Stimulated activated effector memory CD8-positive, alpha-beta T cell treated with anti-CD3 and anti-CD28 coated beads, Interleukin-12 subunit alpha, Interleukin-12 subunit beta, amount 100 ng/mL, for 72 hours (primary cell): ENCODE data around the gene KLHL36.
"Not testable (repeated sequence)": the region's sequence is repeated elsewhere in the genome, so short reads cannot be mapped to it uniquely, and the experiment has no call there.

ENCODE experiments used
- ATAC-seq: fragments of 150-1000 bp; cut with Tn5 transposase; 2 replicates; pipeline ENCODE4 v1.10.0; 2021
- DNase-seq, 2 donors: peaks; one replicate each; pipeline ENCODE4 v3.0.0; 2021 to 2022; ENCODE audit warnings: low spot score in 2 of 2
- H3K27ac Mint-ChIP-seq: one replicate; pipeline ENCODE4 v1.8.0; 2022; ENCODE audit warnings: mild to moderate bottlenecking, mixed read lengths
- H3K36me3 Mint-ChIP-seq: one replicate; pipeline ENCODE4 v1.8.0; 2022; ENCODE audit warnings: mild to moderate bottlenecking, mixed read lengths
- H3K4me1 Mint-ChIP-seq: one replicate; pipeline ENCODE4 v1.8.0; 2022; ENCODE audit warnings: mixed read lengths
- H3K4me3 Mint-ChIP-seq: one replicate; pipeline ENCODE4 v1.8.0; 2022; ENCODE audit warnings: mild to moderate bottlenecking, mixed read lengths
- H3K9me3 Mint-ChIP-seq: one replicate; pipeline ENCODE4 v1.8.0; 2022; ENCODE audit warnings: mixed read lengths

The KLHL36 gene

DNA sequence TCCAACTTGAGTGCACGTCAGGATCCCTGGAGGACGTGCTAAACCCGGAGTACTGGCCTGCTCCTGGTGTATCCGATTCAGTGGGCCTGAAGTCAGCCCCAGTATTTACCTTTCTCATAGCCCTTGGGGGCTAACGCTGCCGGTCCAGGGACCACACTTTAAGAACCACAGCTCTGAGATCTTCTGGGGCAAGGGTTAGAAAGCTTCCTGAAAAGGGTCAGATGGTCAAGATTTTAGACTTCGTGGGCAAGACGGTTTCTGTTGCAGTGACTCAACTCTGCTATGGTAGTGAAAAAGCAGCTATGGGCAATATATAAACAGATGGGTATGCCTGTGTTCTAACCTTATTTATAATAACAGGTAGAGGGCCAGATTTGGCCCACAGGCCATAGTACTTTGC is 36.9 kb downstream of the KLHL36 start:
- Mint-ChIP-seq H3K27ac (no peak overlapping the region), H3K9me3 (peaks cover 2% of the 10 kb centered on the region), H3K4me3 (no peak overlapping the region), H3K4me1 (peaks cover 6% of the 10 kb centered on the region), H3K36me3 (no peaks in the 10 kb centered on the region)
- no peak for DNase-seq
- ATAC-seq, result no peak

GRCh38 chr16:84686707-84687298 is 38.5 kb downstream of the KLHL36 start:
- peaks cover 2% of the 10 kb centered on the region for H3K9me3 Mint-ChIP-seq
- H3K36me3 Mint-ChIP-seq, result no peaks in the 10 kb centered on the region
- H3K27ac Mint-ChIP-seq, result no peak overlapping the region
- DNase-seq, result no peak
- ATAC-seq, result peak; percentile 59
- no peak overlapping the region for H3K4me3 Mint-ChIP-seq
- peaks cover 6% of the 10 kb centered on the region for H3K4me1 Mint-ChIP-seq

DNA sequence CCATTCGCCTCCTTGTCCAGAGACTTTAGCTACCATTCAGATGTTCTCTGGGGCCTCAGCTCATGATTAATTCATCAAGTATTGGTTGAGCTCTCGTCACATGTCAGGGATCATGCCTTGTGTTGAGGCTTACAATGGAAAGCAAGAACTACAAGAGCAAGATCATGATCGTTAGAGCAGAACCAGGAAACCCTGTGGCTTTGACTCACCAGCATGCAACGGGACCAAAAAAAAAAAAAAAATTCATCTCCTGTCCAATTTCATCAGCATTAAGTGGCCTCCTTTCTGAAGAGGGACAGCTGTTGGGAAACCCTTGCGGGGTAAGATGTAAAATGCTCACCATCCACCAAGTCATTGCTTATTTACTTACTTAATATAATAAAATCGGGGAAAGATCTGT is 39.4 kb downstream of the KLHL36 start:
- H3K9me3 Mint-ChIP-seq, result peaks cover 2% of the 10 kb centered on the region
- peaks cover 12% of the 10 kb centered on the region for H3K4me1 Mint-ChIP-seq
- H3K36me3 Mint-ChIP-seq, result no peaks in the 10 kb centered on the region
- ATAC-seq (peak; percentile 82), DNase-seq (no peak)
- no peak overlapping the region for H3K27ac Mint-ChIP-seq
- H3K4me3 Mint-ChIP-seq, result no peak overlapping the region

DNA sequence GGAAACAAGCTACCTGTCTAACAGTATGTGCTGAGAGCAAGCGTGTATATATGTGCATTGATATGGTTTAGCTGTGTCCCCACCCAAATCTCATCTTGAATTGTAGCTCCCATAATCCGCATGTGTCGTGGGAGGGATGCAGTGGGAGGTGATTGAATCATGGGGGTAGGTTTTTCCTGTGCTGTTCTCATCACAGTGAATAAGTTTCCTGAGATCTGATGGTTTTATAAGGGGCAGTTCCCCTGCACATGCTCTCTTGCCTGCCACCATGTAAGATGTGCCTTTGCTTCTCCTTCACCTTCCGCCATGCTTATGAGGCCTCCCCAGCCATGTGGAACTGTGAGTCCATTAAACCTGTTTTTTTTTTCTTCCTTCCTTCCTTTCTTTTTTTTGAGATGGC is 39.9 kb downstream of the KLHL36 start:
- not testable (repeated sequence) for H3K9me3 Mint-ChIP-seq, H3K36me3 Mint-ChIP-seq, H3K4me3 Mint-ChIP-seq, ATAC-seq, DNase-seq, H3K27ac Mint-ChIP-seq
- peaks cover 15% of the 10 kb centered on the region for H3K4me1 Mint-ChIP-seq

GRCh38 chr16:84689111-84689510 is 40.8 kb downstream of the KLHL36 start:
- H3K4me1 Mint-ChIP-seq, result peaks cover 15% of the 10 kb centered on the region
- no peak overlapping the region for H3K27ac Mint-ChIP-seq
- peaks cover 2% of the 10 kb centered on the region for H3K9me3 Mint-ChIP-seq
- no peaks in the 10 kb centered on the region for H3K36me3 Mint-ChIP-seq
- no peak for DNase-seq
- no peak for ATAC-seq
- H3K4me3 Mint-ChIP-seq, result no peak overlapping the region

DNA sequence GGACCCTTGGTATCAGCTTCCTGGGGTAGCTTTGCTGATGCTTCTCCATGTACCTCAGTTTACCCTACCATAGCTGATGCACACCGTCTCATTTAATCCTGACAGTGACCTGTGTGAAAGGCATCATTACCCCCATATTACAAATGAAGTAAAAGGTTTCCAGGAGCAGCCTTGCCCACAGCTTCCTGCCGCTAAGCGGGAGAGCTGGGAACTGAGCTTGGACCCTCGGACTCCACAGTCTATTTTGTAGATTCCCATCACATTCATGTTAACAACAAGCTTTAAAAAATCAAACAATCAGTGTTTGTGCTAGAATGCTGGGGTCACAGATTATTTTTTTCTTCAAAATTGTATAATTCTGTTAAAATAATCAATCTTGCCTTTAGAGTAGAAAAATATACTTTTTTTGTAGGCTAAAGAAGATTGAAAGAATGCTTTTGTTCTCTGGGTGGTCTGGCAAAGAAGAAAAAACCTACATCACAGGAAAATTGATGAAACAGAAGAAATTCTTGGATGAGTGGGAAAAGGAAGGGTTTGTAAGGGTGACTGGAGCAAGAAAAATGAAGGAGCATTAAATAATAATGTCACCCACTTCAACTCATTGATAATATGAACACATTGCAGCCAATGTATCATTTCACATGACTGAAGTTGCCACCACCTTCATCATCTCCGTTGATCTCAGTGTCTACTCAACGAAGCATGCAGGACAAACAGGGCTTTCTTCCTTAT is 41.9 kb downstream of the KLHL36 start:
- H3K4me3 Mint-ChIP-seq, result no peak overlapping the region
- DNase-seq (no peak), ATAC-seq (no peak)
- H3K27ac Mint-ChIP-seq, result no peak overlapping the region
- peaks cover 15% of the 10 kb centered on the region for H3K4me1 Mint-ChIP-seq
- H3K36me3 Mint-ChIP-seq, result no peaks in the 10 kb centered on the region
- peaks cover 2% of the 10 kb centered on the region for H3K9me3 Mint-ChIP-seq

DNA sequence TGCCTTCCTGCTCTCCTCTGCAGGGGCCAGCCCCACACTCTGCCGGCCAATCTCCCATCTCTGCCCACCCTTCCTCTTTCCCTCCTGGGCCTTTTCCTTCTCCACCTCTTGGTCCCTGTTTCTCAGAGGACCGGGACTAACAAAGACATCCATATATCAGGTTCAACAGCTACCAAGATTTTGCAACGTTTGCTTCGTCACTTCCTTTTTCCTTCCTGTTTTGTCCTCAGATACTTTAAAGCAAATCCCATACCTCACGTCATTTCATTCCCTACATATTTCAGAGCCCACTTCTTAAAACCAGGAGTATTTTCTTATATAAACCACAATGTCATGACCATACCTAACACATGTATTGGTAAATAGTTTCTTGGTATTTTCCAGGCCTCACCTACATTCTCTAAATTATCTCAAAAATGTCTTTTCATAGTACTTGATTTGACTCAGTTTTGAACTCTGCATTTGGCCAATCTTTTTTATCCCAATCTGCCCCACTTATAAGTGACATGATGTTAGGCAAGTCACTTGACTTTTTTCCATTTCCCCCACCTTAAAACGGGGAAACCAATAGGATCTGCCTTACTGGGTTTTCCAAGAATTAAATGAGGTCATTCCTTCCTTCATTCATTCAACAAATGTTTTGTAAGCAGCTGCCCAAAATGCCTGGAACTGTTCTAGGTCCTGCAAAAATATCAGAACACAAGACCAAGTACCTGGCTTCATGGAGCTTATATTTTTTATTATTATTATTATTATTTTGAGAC is 44.3 kb downstream of the KLHL36 start:
- DNase-seq, result no peak
- Mint-ChIP-seq H3K9me3 (peaks cover 2% of the 10 kb centered on the region), H3K36me3 (no peaks in the 10 kb centered on the region), H3K27ac (no peak overlapping the region), H3K4me3 (no peak overlapping the region), H3K4me1 (peaks cover 13% of the 10 kb centered on the region)
- ATAC-seq, result no peak

- not testable (repeated sequence) for H3K27ac Mint-ChIP-seq, H3K4me3 Mint-ChIP-seq, ATAC-seq, H3K36me3 Mint-ChIP-seq, H3K9me3 Mint-ChIP-seq, DNase-seq
- peaks cover 11% of the 10 kb centered on the region for H3K4me1 Mint-ChIP-seq
These were observed 45.6 kb downstream of the KLHL36 start for GRCh38 chr16:84693869-84694268.

GRCh38 chr16:84694980-84695379 is 46.7 kb downstream of the KLHL36 start:
- Mint-ChIP-seq H3K4me1 (peaks cover 15% of the 10 kb centered on the region), H3K27ac (no peak overlapping the region), H3K4me3 (no peak overlapping the region), H3K36me3 (no peaks in the 10 kb centered on the region), H3K9me3 (no peaks in the 10 kb centered on the region)
- no peak for ATAC-seq
- DNase-seq, result no peak

GRCh38 chr16:84699147-84699711 is 50.9 kb downstream of the KLHL36 start:
- DNase-seq (no peak), ATAC-seq (peak; percentile 27)
- peak overlapping the region; percentile 92 for H3K27ac Mint-ChIP-seq
- peaks cover 30% of the 10 kb centered on the region for H3K4me1 Mint-ChIP-seq
- H3K9me3 Mint-ChIP-seq, result no peaks in the 10 kb centered on the region
- peak overlapping the region; percentile 81 for H3K4me3 Mint-ChIP-seq
- H3K36me3 Mint-ChIP-seq, result peaks cover 18% of the 10 kb centered on the region

DNA sequence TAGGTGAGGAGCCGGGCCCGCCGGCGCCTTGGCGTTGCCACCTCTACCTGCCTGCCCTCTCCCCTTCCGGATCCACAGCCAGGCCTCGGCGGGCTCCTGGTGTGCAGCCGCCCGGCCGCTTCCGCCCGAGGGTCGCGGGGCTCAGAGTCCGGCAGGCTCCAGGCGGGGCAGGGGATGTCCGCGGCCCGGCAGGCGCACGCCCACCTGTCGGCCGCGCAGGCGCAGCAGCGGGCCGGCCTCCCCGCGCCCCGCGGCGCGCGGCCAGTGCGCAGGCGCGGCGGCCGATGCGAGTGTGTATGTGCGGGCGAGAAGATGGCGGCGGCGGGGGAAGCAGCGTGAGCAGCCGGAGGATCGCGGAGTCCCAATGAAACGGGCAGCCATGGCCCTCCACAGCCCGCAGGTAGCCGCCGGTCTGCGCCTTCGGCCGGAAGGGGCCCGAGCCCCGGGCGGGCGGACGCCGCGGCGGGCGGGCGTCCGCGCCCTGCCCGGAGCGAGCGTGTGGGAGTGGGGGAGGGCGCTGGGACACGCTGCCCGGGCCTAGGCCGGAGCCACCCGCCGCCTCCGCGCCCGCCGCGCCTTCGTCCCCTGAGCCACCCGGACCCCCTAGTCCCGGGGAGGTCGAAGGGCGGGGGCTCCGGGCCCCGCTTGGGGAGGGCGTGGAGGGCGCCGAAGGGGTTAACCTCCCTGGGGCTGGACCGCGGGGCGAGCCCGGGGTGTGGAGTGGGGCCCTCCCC is 51.6 kb downstream of the KLHL36 start, which contains the start of gene USP10:
Gene USP10 (plus strand): TSS at position 289 of the 734 bp plus-strand sequence. CDS start 91 bp downstream, at position 380.
- DNase-seq (peak; percentile 82 to 92), ATAC-seq (peak; percentile 88)
- Mint-ChIP-seq H3K27ac (peak within 1 kb of the TSS; percentile 92), H3K4me3 (peak within 1 kb of the TSS; percentile 81), H3K9me3 (no peaks in the 10 kb centered on the region), H3K36me3 (peaks cover 20% of the 10 kb centered on the region), H3K4me1 (peaks cover 35% of the 10 kb centered on the region)

- peak; percentile 52 for ATAC-seq
- H3K27ac Mint-ChIP-seq, result peak overlapping the region; percentile 92
- peak overlapping the region; percentile 81 for H3K4me3 Mint-ChIP-seq
- peaks cover 43% of the 10 kb centered on the region for H3K4me1 Mint-ChIP-seq
- no peak for DNase-seq
- H3K36me3 Mint-ChIP-seq, result peaks cover 28% of the 10 kb centered on the region
- H3K9me3 Mint-ChIP-seq, result no peaks in the 10 kb centered on the region
These were observed 52.4 kb downstream of the KLHL36 start for GRCh38 chr16:84700446-84701300.

GRCh38 chr16:84703681-84704080 is 55.4 kb downstream of the KLHL36 start:
- peaks cover 58% of the 10 kb centered on the region for H3K4me1 Mint-ChIP-seq

GRCh38 chr16:84704253-84704652 is 55.9 kb downstream of the KLHL36 start:
- ATAC-seq (no peak), DNase-seq (no peak)
- Mint-ChIP-seq H3K27ac (no peak overlapping the region), H3K4me3 (no peak overlapping the region), H3K9me3 (no peaks in the 10 kb centered on the region), H3K4me1 (peaks cover 58% of the 10 kb centered on the region), H3K36me3 (peaks cover 50% of the 10 kb centered on the region)

More at GRCh38 chr16:84703681-84704080, 55.4 kb downstream of the KLHL36 start:
- no peak overlapping the region for H3K27ac Mint-ChIP-seq
- H3K36me3 Mint-ChIP-seq, result peaks cover 50% of the 10 kb centered on the region
- DNase-seq (no peak), ATAC-seq (no peak)
- no peak overlapping the region for H3K4me3 Mint-ChIP-seq
- no peaks in the 10 kb centered on the region for H3K9me3 Mint-ChIP-seq
